GM13977 (cell line): ENCODE data around the gene ZNF256.
"Not testable (repeated sequence)": the region's sequence is repeated elsewhere in the genome, so short reads cannot be mapped to it uniquely, and the experiment has no call there.

Experiments
- DNase-seq: peaks from one replicate; pipeline ENCODE4 v3.0.0; 2012; ENCODE audit warnings: low spot score
- in situ Hi-C: fragments of 300-500 bp; cut with MboI; formaldehyde crosslinking; loops from one replicate; pipeline ENCODE4 v1.12.0; 2022; ENCODE audit warnings: low sequenced_read_pairs, low pct_unique_long_range_greater_than_20kb, mixed read lengths, inconsistent platforms; ENCODE audit not compliant: unreplicated experiment
- TF ChIP-seq, protein P1 (sequence below): IDR thresholded peaks from 2 replicates; pipeline ENCODE4 v1.5.1; 2012; ENCODE audit warnings: mild to moderate bottlenecking, control low read depth; ENCODE audit not compliant: insufficient read depth; ENCODE audit errors: extremely low read depth, missing control alignments

ZNF256 gene

DNA sequence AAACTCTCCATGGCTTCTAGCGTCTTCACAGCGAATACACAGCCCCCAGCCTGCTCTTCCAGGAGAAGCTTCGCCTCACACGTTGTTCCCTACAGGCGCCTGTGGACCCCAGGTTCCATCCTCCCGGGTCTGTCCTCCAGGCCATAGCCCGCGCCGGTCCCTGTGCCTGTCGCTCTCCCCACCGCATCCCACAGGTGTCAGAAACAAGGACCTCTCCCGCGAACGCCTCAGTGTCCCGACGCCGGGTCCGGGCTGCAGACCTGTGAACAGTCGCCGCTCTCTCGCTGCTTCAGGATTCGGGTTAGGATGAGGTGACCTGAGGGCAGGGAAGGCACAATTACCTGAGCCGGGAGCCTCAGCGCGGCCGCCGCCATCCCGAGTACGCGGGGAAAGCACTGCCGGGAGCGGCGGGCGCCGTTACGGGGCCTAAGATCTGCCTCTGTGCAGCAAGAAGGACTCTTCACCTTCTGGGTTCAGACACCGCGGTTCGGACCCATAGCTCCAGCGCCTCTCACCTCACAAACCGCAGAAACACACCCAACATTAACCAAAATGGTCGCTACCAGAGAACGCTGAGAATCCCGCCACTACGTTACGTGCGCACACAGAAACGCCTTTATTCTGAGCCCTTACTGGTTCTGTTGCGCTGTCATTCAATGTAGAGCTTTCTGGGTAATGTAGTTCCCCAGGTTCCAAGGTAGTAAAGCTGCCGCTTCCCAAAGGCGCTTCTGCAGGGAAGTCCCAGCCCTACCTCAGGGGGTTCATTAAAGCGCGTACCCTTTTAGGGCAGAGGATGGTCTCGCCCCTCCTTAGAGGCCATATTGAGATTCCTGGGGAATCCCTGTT is 12.5 kb downstream of the ZNF256 start, which contains the start of gene ZNF418:
Gene ZNF418, minus strand, starts transcription at position 583 of the 846 bp plus-strand sequence. CDS start 1,580 bp downstream, outside the sequence.
- TF ChIP-seq, protein P1, sequence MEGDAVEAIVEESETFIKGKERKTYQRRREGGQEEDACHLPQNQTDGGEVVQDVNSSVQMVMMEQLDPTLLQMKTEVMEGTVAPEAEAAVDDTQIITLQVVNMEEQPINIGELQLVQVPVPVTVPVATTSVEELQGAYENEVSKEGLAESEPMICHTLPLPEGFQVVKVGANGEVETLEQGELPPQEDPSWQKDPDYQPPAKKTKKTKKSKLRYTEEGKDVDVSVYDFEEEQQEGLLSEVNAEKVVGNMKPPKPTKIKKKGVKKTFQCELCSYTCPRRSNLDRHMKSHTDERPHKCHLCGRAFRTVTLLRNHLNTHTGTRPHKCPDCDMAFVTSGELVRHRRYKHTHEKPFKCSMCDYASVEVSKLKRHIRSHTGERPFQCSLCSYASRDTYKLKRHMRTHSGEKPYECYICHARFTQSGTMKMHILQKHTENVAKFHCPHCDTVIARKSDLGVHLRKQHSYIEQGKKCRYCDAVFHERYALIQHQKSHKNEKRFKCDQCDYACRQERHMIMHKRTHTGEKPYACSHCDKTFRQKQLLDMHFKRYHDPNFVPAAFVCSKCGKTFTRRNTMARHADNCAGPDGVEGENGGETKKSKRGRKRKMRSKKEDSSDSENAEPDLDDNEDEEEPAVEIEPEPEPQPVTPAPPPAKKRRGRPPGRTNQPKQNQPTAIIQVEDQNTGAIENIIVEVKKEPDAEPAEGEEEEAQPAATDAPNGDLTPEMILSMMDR, result no peak
- in situ Hi-C loops, result no loop called here
- DNase-seq, result peak; percentile 28

DNA sequence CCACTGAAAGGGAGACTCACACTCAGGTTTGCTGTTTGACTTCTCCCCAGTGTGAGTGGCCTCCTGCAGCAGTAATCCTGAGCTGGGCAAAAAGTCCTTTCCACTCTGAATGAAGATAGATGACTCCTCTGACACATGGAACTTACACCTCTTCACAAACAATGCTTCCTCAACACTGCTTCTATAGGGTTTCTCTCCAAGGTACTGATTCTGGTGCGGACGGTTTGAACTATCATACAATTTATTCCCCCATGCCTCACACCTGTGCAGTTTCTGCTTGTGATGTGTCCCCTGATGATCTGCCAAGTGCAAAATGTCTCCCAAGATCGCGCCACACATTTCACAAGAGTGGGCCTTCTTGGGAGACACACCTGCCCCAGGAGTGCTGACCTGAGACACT is 19.9 kb downstream of the ZNF256 start:
- TF ChIP-seq, protein P1, result no peak
- in situ Hi-C loops, result no loop called here
- DNase-seq, result no peak

DNA sequence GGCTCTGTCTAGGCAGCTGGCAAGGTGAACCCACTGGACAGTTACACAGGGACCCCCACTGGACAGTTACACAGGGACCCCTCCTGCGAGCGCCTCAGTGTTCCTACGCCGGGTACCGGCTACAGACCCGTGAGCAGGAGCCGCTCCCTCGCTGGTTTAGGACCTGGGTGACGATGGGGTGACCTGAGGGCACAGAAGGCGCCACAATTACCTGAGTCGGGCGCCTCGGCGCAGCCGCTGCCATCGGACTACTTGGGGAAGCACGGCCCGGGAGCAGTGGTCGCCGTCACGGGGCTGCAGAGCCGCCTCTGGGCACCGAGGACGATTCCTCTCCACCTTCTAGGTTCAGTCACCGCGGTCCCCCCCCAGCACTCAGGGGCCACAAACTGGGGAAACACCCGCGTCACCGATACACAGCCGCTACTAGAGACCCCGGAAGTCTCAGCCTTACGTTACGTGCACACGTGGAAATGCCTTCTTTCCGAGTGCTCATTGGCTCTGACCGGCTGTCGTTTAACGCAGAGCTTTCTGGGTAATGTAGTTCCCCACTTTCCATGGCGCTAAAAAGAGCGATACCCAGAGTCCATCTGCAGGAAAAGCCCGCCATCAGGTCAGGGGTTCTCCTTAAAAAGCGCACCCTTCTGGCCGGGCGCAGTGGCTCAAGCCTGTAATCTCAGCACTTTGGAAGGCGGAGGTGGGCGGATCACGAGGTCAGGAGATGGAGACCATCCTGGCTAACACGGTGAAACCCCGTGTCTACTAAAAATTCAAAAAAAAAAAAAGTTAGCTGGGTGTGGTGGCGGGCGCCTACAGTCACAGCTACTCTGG is 31.1 kb downstream of the ZNF256 start, which contains the start of gene ZNF417:
Gene ZNF417, minus strand, starts transcription at position 425 of the 828 bp plus-strand sequence. Its CDS starts 181 bp downstream, at position 244.
- TF ChIP-seq, protein P1, result peak; percentile 54
- in situ Hi-C loops, result not testable (repeated sequence)
- DNase-seq, result peak; percentile 88

DNA sequence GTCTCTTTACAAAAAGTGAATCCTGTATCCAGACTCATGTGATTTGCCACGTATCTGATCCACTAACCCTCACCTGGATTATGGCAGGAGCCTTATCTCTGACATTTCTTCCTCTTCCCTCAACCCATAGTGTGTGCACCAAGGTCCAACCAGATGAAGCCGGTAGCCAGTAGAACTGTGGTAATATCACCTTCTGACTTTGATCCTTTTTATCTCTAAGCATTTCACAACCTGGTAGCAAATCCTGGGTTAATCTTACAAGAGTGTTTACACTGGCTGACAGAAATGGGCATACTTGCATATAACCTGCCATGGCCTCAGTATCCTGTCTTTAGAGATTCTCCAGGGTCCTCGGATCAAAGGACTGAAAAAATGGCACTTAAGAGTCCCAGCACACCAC is 33.0 kb downstream of the ZNF256 start:
- DNase-seq, result no peak
- in situ Hi-C loops, result no loop called here
- TF ChIP-seq, protein P1, result no peak

DNA sequence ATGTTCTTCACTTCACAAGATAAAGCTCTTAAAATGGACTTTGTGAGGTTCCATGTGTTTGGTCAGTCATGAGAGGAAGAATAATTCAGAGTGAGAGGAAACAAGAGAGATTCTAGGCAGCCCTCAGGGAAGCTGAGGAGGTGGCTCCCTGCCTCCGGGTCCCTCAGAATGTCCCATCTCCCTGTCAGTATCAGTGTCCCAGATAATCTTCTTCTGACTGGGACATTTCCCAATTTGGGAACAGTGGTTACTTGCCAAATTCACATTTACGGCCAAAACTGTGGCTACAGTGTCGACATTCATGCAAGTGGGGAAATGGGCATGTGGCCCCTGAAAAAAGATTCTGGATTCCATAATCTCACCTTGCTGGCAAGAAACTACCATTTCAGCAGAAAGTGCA is 40.1 kb downstream of the ZNF256 start:
- TF ChIP-seq, protein P1, result no peak
- in situ Hi-C loops, result no loop called here
- no peak for DNase-seq

DNA sequence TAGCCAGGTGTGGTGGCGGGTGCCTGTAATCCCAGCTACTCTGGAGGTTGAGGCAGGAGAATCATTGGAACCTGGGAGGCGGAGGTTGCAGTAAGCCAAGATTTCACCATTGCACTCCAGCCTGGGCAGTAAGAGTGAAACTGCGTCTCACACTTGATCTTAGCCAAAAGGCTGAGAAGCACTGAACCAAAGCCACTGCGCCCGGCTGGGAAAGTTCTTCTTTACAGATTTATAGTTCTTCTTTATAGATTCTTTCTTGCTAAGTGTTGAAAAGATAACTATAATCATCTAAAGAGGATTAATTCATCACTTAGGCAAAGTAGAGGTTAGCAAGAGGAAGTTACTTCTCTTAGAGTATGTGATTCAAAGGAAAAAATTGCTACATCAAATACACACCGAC is 42.2 kb downstream of the ZNF256 start:
- TF ChIP-seq, protein P1, result no peak
- in situ Hi-C loops, result no loop called here
- no peak for DNase-seq
